Muscle of leg (tissue), 16 donors: ENCODE data around the gene TMEM144. TPM values are rescaled to one million over a fixed set of nuclear protein-coding genes. Genes with fewer than 3 reads are reported as not detected.

Experiments
- DNase-seq: peaks from one replicate; pipeline ENCODE4 v3.0.0; 2013
- H3K27ac ChIP-seq: one replicate; pipeline ENCODE4 v1.5.1; 2013; ENCODE audit warnings: mild to moderate bottlenecking, low read length, control low read depth
- H3K27me3 ChIP-seq: one replicate; pipeline ENCODE4 v1.6.1; 2013; ENCODE audit warnings: low read length; ENCODE audit not compliant: control insufficient read depth, insufficient read depth
- H3K36me3 ChIP-seq: one replicate; pipeline ENCODE4 v1.6.1; 2013; ENCODE audit warnings: low read length; ENCODE audit not compliant: control insufficient read depth, insufficient read depth
- H3K4me1 ChIP-seq: one replicate; pipeline ENCODE4 v1.6.1; 2013; ENCODE audit warnings: low read length; ENCODE audit not compliant: control insufficient read depth, insufficient read depth
- H3K4me3 ChIP-seq: one replicate; pipeline ENCODE4 v1.5.1; 2013; ENCODE audit warnings: low read length, control low read depth
- H3K9me3 ChIP-seq: replicated peaks from 2 replicates; pipeline ENCODE4 v1.6.1; 2013; ENCODE audit warnings: low read depth, low read length; ENCODE audit not compliant: control insufficient read depth
- WGBS: methylation state at CpG from one replicate; pipeline ENCODE4 v1.1.5; 2013; ENCODE audit warnings: missing lambda C conversion rate; ENCODE audit not compliant: insufficient coverage; 5-methylcytosine and 5-hydroxymethylcytosine counted together
- long read RNA-seq, 11 donors: transcript quantifications; one replicate each; lab custom pipeline, GENCODE V29; 2026
- polyA plus RNA-seq, 8 donors: library from polyadenylated mRNA; unstranded; fragments of 120-200 nt; gene quantifications; one replicate each; pipeline versions ENCODE4 v1.2.1 to v1.2.3, GENCODE V29; 2013; ENCODE audit warnings: inconsistent platforms in 1 of 8, low replicate concordance in 1 of 8; ENCODE audit not compliant: insufficient read length in 8 of 8, insufficient read depth in 1 of 8
- total RNA-seq: library from RNA; stranded (reverse); fragments of 120-200 nt; gene quantifications from one replicate; pipeline ENCODE4 v1.2.4, GENCODE V29; 2013

Gene TMEM144
- total RNA-seq (3.1 TPM), polyA plus RNA-seq (1 to 10 TPM; 1.2 to 6.1 (median 2.1) TPM)
- long read RNA-seq, donor 1 = 0 reads
- long read RNA-seq, donor 2 = 0 reads
- long read RNA-seq, donor 3, partial matches to known transcripts = 0 of 2 reads
- long read RNA-seq, donor 3, other reads (novel, unspliced or antisense) = 0 of 2 reads
- long read RNA-seq, donor 4 = 0 reads
- long read RNA-seq, donor 5, partial matches to known transcripts = 0 of 1 reads
- long read RNA-seq, donor 5, other reads (novel, unspliced or antisense) = 0 of 1 reads
- long read RNA-seq, donor 6, partial matches to known transcripts = 0 of 1 reads
- long read RNA-seq, donor 6, other reads (novel, unspliced or antisense) = 0 of 1 reads
- long read RNA-seq, donor 7 = 0 reads
- long read RNA-seq, donor 8 = 0 reads
- long read RNA-seq, donor 9 = 0 reads
- long read RNA-seq, donor 10 = 0 reads
- long read RNA-seq, donor 11 = 0 reads

- Histone ChIP-seq H3K36me3 (no peaks in the 10 kb centered on the region), H3K4me1 (peaks cover 7% of the 10 kb centered on the region), H3K4me3 (peak within 1 kb of the TSS; percentile 53), H3K27me3 (no peaks in the 10 kb centered on the region), H3K9me3 (no peaks in the 10 kb centered on the region), H3K27ac (peak within 1 kb of the TSS; percentile 90)
- peak; percentile 90 for DNase-seq
- WGBS = 10% methylated on average over 29 of the region's 34 CpGs
Observed at GRCh38 chr4:158209825-158210807, at the start of gene TMEM144. Gene TMEM144 (plus strand): TSS chr4:158210486. CDS start chr4:158212668, 2,182 bp downstream.

GRCh38 chr4:158161551-158162354 is 48.5 kb upstream of the TMEM144 start:
- Histone ChIP-seq H3K4me3 (no peak overlapping the region), H3K27me3 (no peaks in the 10 kb centered on the region), H3K4me1 (no peaks in the 10 kb centered on the region), H3K27ac (peak overlapping the region; percentile 77), H3K36me3 (no peaks in the 10 kb centered on the region), H3K9me3 (no peaks in the 10 kb centered on the region)
- 45% methylated on average over 6 of the region's 6 CpGs for WGBS
- DNase-seq = peak; percentile 76

- peak overlapping the region; percentile 77 for H3K27ac ChIP-seq
- WGBS = 76% methylated on average over 3 of the region's 5 CpGs
- H3K4me1 ChIP-seq = no peaks in the 10 kb centered on the region
- no peaks in the 10 kb centered on the region for H3K9me3 ChIP-seq
- no peaks in the 10 kb centered on the region for H3K36me3 ChIP-seq
- H3K27me3 ChIP-seq = no peaks in the 10 kb centered on the region
- H3K4me3 ChIP-seq = no peak overlapping the region
- DNase-seq = no peak
Observed at GRCh38 chr4:158162631-158163030, 47.7 kb upstream of the TMEM144 start.

GRCh38 chr4:158163941-158164767 is 46.1 kb upstream of the TMEM144 start:
- Histone ChIP-seq H3K27me3 (no peaks in the 10 kb centered on the region), H3K36me3 (no peaks in the 10 kb centered on the region), H3K9me3 (no peaks in the 10 kb centered on the region), H3K4me3 (no peak overlapping the region), H3K27ac (peak overlapping the region; percentile 37), H3K4me1 (no peaks in the 10 kb centered on the region)
- WGBS = 76% methylated on average over 4 of the region's 10 CpGs
- no peak for DNase-seq

- Histone ChIP-seq H3K4me3 (peak overlapping the region; percentile 1), H3K9me3 (no peaks in the 10 kb centered on the region), H3K27ac (peak overlapping the region; percentile 37), H3K27me3 (no peaks in the 10 kb centered on the region), H3K36me3 (no peaks in the 10 kb centered on the region), H3K4me1 (no peaks in the 10 kb centered on the region)
- DNase-seq = peak; percentile 28
- no CpG with 5 or more reads among the region's 3 CpGs for WGBS
Observed at GRCh38 chr4:158164768-158165213, 45.5 kb upstream of the TMEM144 start.

GRCh38 chr4:158166701-158167100 is 43.6 kb upstream of the TMEM144 start:
- H3K27ac ChIP-seq = no peak overlapping the region
- no peaks in the 10 kb centered on the region for H3K9me3 ChIP-seq
- H3K4me3 ChIP-seq = no peak overlapping the region
- no peaks in the 10 kb centered on the region for H3K27me3 ChIP-seq
- DNase-seq = peak; percentile 39
- H3K36me3 ChIP-seq = no peaks in the 10 kb centered on the region
- WGBS = no CpG with 5 or more reads among the region's 2 CpGs
- peaks cover 11% of the 10 kb centered on the region for H3K4me1 ChIP-seq

- Histone ChIP-seq H3K4me3 (peak overlapping the region; percentile 39), H3K27me3 (no peaks in the 10 kb centered on the region), H3K27ac (peak overlapping the region; percentile 86), H3K4me1 (peaks cover 12% of the 10 kb centered on the region), H3K9me3 (no peaks in the 10 kb centered on the region), H3K36me3 (no peaks in the 10 kb centered on the region)
- WGBS = 83% methylated on average over 2 of the region's 5 CpGs
- DNase-seq = no peak
Observed at GRCh38 chr4:158168606-158169005, 41.7 kb upstream of the TMEM144 start.

GRCh38 chr4:158169506-158169905 is 40.8 kb upstream of the TMEM144 start:
- no peaks in the 10 kb centered on the region for H3K36me3 ChIP-seq
- H3K27me3 ChIP-seq = no peaks in the 10 kb centered on the region
- peak; percentile 64 for DNase-seq
- H3K9me3 ChIP-seq = no peaks in the 10 kb centered on the region
- H3K4me1 ChIP-seq = peaks cover 12% of the 10 kb centered on the region
- peak overlapping the region; percentile 39 for H3K4me3 ChIP-seq
- peak overlapping the region; percentile 86 for H3K27ac ChIP-seq
- 80% methylated on average over 2 of the region's 3 CpGs for WGBS
